SU-DHL-6 (cell line): ENCODE results near the gene COL5A1.

ENCODE experiments used
- H2AFZ ChIP-seq: fragments of 200-600 bp; sonication (generic); 2 replicates; pipeline ENCODE4 v1.6.1; 2014; ENCODE audit warnings: low read depth, mild to moderate bottlenecking, moderate library complexity, mixed read lengths, antibody characterized with exemption, low read length; ENCODE audit not compliant: severe bottlenecking
- H3F3A ChIP-seq: fragments of 200-600 bp; shearing (Covaris generic); 2 replicates; pipeline ENCODE4 v1.6.0; 2016; ENCODE audit warnings: antibody characterized with exemption, mild to moderate bottlenecking; ENCODE audit not compliant: insufficient read depth
- H3K27ac ChIP-seq: fragments of 200-600 bp; sonication (generic); 2 replicates; pipeline ENCODE4 v1.5.1; 2016; ENCODE audit warnings: low read depth, mild to moderate bottlenecking, low read length, moderate library complexity, mixed read lengths
- H3K27me3 ChIP-seq: fragments of 200-600 bp; sonication (generic), shearing (Covaris generic); 2 replicates; pipeline ENCODE4 v1.6.0; 2014; ENCODE audit warnings: mild to moderate bottlenecking, low read length
- H3K36me3 ChIP-seq: fragments of 200-600 bp; sonication (generic); 2 replicates; pipeline ENCODE4 v1.6.1; 2014; ENCODE audit warnings: mild to moderate bottlenecking, low read length, mixed read lengths
- H3K4me2 ChIP-seq: fragments of 300-600, 200-600 bp; shearing (Covaris generic), sonication (generic); 2 replicates; pipeline ENCODE4 v1.6.0; 2014; ENCODE audit warnings: low read length, low read depth, mild to moderate bottlenecking; ENCODE audit not compliant: poor library complexity, severe bottlenecking
- H3K4me3 ChIP-seq: fragments of 200-600 bp; sonication (generic); 2 replicates; pipeline ENCODE4 v1.5.1; 2014; ENCODE audit warnings: antibody characterized with exemption, low read length, mild to moderate bottlenecking, mixed read lengths; ENCODE audit not compliant: insufficient read depth, poor library complexity, severe bottlenecking
- H3K79me2 ChIP-seq: fragments of 200-600 bp; sonication (generic); 2 replicates; pipeline ENCODE4 v1.6.1; 2014; ENCODE audit warnings: mild to moderate bottlenecking, low read length, moderate library complexity; ENCODE audit not compliant: insufficient read depth
- H3K9ac ChIP-seq: fragments of 200-600 bp; sonication (generic); 2 replicates; pipeline ENCODE4 v1.7.0; 2014; ENCODE audit warnings: mild to moderate bottlenecking, low read length
- H3K9me2 ChIP-seq: fragments of 200-600 bp; sonication (generic); replicated peaks from 2 replicates; pipeline ENCODE4 v1.6.1; 2014; ENCODE audit warnings: low read length; ENCODE audit not compliant: insufficient read depth
- H3K9me3 ChIP-seq: fragments of 200-600 bp; sonication (generic); 2 replicates; pipeline ENCODE4 v1.6.1; 2014; ENCODE audit warnings: low read length, mixed read lengths; ENCODE audit not compliant: insufficient read depth
- H4K20me1 ChIP-seq: fragments of 200-600 bp; sonication (generic); 2 replicates; pipeline ENCODE4 v1.6.1; 2014; ENCODE audit warnings: low read depth, mild to moderate bottlenecking, antibody characterized with exemption, low read length, moderate library complexity, mixed read lengths
- CTCF ChIP-seq: fragments of 200-600 bp; sonication (generic); IDR thresholded peaks from one replicate; pipeline ENCODE4 v1.5.1; 2017; ENCODE audit warnings: antibody characterized with exemption, mild to moderate bottlenecking, low read length, moderate library complexity; ENCODE audit not compliant: insufficient read depth, poor library complexity, severe bottlenecking
- EZH2phosphoT487 ChIP-seq: fragments of 200-600 bp; sonication (generic), shearing (Covaris generic); conservative IDR thresholded peaks from 2 replicates; pipeline ENCODE4 v1.6.1; 2018; ENCODE audit warnings: mild to moderate bottlenecking, antibody characterized with exemption, low read length, moderate library complexity, mixed read lengths

Gene COL5A1

GRCh38 chr9:134624621-134625181 is 16.9 kb upstream of the COL5A1 start:
- H3K36me3 ChIP-seq = no peaks in the 10 kb centered on the region
- H2AFZ ChIP-seq = no peak overlapping the region
- TF ChIP-seq CTCF (no peak), EZH2phosphoT487 (no peak)
- H3K27me3 ChIP-seq = no peaks in the 10 kb centered on the region
- H3K4me2 ChIP-seq = no peak overlapping the region
- H4K20me1 ChIP-seq = no peaks in the 10 kb centered on the region
- no peak overlapping the region for H3K9ac ChIP-seq
- H3K9me3 ChIP-seq = no peaks in the 10 kb centered on the region
- no peaks in the 10 kb centered on the region for H3F3A ChIP-seq
- H3K27ac ChIP-seq = no peak overlapping the region
- no peaks in the 10 kb centered on the region for H3K79me2 ChIP-seq
- no peak overlapping the region for H3K4me3 ChIP-seq
- no peaks in the 10 kb centered on the region for H3K9me2 ChIP-seq

DNA sequence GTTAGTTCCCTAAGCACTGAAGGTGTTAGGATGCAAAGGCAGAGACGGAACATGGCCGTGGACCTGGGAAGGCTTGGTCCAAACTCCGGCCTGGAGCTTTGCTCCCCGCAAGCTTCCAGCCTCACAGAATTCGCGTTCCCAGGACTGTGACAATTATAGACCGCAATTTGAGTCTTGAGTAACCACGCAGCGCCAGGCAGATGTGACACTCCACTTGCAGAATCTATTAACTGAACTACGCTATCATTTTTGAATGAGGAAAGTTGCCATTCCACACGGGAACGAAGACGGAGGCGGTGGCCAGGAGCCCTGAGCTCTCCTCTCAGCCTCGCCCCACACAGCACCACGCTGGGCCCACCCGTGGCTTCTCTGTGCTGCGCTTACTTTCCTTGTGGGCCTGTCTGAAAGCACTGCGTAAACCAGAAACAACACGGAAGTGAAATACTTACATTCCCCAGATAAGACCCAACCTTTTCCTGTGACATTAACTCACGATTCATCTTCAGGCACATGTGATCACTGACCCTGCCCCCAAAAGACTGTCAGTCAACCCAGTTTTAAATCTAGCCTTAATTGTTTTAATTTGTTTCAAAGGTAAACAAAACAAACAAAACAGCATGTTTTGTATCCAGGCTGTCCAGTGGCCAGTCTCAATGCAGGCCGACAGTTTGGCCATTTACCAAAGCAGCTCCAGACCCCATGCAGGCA is 16.1 kb upstream of the COL5A1 start:
- no peaks in the 10 kb centered on the region for H3K79me2 ChIP-seq
- no peaks in the 10 kb centered on the region for H3F3A ChIP-seq
- TF ChIP-seq EZH2phosphoT487 = no peak
- TF ChIP-seq CTCF = no peak
- H3K27ac ChIP-seq = no peak overlapping the region
- H3K9me3 ChIP-seq = no peaks in the 10 kb centered on the region
- H3K9ac ChIP-seq = no peak overlapping the region
- no peak overlapping the region for H3K4me2 ChIP-seq
- no peaks in the 10 kb centered on the region for H3K36me3 ChIP-seq
- H3K27me3 ChIP-seq = no peaks in the 10 kb centered on the region
- H2AFZ ChIP-seq = no peak overlapping the region
- H4K20me1 ChIP-seq = no peaks in the 10 kb centered on the region
- H3K4me3 ChIP-seq = no peak overlapping the region
- H3K9me2 ChIP-seq = no peaks in the 10 kb centered on the region

- no peaks in the 10 kb centered on the region for H3K9me3 ChIP-seq
- no peaks in the 10 kb centered on the region for H3K36me3 ChIP-seq
- no peak overlapping the region for H2AFZ ChIP-seq
- H3K4me3 ChIP-seq = no peak overlapping the region
- H4K20me1 ChIP-seq = no peaks in the 10 kb centered on the region
- H3K4me2 ChIP-seq = no peak overlapping the region
- H3K79me2 ChIP-seq = no peaks in the 10 kb centered on the region
- TF ChIP-seq EZH2phosphoT487 = no peak
- no peaks in the 10 kb centered on the region for H3K27me3 ChIP-seq
- no peak overlapping the region for H3K27ac ChIP-seq
- H3K9ac ChIP-seq = no peak overlapping the region
- H3K9me2 ChIP-seq = no peaks in the 10 kb centered on the region
- no peaks in the 10 kb centered on the region for H3F3A ChIP-seq
These were observed 15.6 kb upstream of the COL5A1 start for GRCh38 chr9:134626069-134626423.

GRCh38 chr9:134626571-134627416 is 14.8 kb upstream of the COL5A1 start:
- Histone ChIP-seq H3K27ac (no peak overlapping the region), H4K20me1 (no peaks in the 10 kb centered on the region), H3K4me2 (no peak overlapping the region), H3K4me3 (no peak overlapping the region), H3K9me3 (no peaks in the 10 kb centered on the region), H3K9me2 (no peaks in the 10 kb centered on the region), H3F3A (no peaks in the 10 kb centered on the region), H3K79me2 (no peaks in the 10 kb centered on the region), H2AFZ (no peak overlapping the region), H3K9ac (no peak overlapping the region), H3K27me3 (no peaks in the 10 kb centered on the region), H3K36me3 (no peaks in the 10 kb centered on the region)
- TF ChIP-seq CTCF = no peak
